ENCODE data around the gene PCGF1.
A peak's percentile ranks its signal among the peaks of the same experiment; 100 is the strongest.
"Not testable (repeated sequence)": the region's sequence is repeated elsewhere in the genome, so short reads cannot be mapped to it uniquely, and the experiment has no call there.

PCGF1 gene

DNA sequence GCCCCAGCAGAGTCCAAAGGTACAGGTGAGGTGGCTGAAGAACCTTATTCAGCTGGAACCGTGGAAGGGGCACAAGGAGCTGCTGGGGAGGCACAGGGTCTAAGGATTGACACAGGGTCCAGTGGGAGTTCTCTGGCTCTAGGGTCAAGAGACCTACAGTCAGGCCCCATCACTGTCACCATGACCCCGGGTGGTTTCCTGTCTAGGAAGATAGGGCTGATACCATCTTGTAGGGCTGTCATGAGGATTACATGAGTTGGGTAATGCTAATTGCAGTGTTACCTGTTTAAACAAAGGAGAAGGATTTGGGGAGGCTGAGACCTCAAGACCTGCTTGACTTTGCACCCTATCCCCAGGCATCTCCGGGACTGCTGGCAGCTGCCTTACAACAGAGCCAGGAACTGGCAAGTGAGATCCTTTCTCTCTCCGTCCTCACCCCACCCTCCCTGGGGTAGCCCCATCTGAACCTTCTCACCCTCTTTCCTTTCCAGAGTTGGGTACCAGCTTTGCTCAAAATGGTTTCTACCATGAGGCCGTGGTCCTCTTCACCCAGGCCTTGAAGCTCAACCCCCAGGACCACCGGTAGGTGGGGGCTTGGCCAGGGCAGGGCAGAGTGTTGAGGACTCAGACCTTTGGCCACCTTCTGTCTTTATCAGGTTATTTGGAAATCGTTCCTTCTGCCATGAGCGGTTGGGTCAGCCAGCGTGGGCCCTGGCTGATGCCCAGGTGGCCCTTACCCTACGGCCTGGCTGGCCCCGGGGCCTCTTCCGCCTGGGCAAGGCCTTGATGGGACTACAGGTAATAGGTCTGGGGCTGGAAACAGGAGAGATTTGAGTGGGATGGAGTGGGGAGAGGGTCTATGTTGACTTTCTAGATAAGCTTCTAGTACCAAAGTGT lies 15.6 kb downstream of the PCGF1 start:
- no peak for FAIRE-seq
- no peak for DNase-seq (ENCODE audit: insufficient read length, low spot score)
- TF ChIP-seq POLR2A (IDR thresholded peaks at IDR 0.05; ENCODE audit: low read depth, low read length): no peak

DNA sequence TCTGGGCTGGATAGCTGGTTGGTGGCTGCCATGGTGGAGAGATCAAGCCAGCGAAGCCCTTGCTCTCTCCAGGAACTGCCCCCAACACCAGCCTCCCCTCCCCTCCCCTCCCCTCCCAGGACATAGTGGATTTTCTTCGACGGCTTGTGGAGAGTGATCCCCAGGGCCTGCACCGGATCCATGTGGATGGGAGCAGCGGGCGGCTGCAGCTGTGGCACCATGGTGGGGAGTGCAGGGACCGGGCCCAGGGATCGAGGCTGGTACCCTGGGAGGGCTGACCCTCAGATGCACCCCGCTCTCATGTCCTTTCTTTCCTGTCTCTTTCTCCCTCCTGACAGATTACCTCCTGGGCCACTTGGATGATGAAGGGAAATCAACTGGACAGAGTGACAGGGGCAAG lies 17.6 kb downstream of the PCGF1 start:
- FAIRE-seq: no peak
- TF ChIP-seq POLR2A (IDR thresholded peaks at IDR 0.05; ENCODE audit: low read depth, low read length): no peak

DNA sequence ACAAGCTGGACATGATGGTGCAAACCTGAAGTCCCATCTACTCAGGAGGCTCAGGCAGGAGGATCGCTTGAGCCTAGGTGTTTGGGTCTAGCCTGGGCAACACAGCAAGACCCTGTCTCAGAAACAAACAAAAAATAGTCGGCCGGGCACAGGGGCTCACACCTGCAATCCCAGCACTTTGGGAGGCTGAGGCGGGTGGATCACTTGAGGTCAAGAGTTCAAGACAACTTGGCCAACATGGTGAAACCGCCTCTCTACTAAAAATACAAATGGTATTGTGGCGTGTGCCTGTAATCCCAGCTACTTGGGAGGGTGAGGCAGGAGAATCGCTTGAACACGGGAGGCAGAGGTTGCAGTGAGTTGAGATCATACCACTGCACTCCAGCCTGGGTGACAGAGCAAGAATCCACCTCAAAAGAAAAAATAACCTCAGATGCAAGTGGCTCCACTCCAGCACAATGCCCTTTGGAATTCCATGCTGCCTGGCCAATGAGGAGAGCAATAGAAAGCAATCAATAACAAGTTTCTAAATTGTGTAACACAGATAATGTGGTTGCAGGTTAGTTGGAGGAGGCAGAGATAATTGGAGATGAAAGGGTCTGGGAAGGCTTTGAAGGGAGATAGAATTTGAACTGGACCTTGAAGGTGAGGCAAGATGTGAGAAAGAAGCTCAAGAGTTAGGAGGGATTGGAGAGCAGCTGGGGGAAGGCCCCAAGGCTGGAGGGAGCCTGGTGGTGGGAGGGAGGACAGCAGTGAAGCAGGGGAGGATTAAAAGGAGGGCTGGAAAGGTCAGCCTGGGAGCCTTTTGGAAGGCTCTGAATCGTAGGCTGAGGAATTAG lies 18.6 kb downstream of the PCGF1 start:
- FAIRE-seq (no peak), DNase-seq (ENCODE audit: insufficient read length, low spot score) (no peak)
- TF ChIP-seq POLR2A (IDR thresholded peaks at IDR 0.05; ENCODE audit: low read depth, low read length): no peak

More for the DNA sequence above, 17.6 kb downstream of the PCGF1 start:
- DNase-seq (ENCODE audit: insufficient read length, low spot score): no peak

DNA sequence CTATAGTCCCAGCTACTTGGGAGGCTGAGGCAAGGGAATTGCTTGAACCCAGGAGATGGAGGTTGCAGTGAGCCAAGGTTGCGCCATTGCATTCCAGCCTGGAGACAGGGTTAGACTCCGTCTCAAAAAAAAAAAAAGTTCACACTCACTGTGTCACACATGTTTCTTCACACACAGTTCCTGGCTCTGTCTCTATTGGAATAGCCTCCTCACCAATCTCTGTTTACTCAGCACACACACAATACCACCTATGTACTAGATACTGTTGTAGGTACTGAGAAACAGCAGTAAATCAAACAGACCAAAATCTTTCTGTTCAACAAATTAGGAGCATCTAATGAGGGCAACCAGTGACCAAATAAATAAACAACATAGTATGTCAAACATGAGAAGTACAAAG lies 21.4 kb downstream of the PCGF1 start:
- TF ChIP-seq POLR2A (IDR thresholded peaks at IDR 0.05; ENCODE audit: low read depth, low read length): no peak

DNA sequence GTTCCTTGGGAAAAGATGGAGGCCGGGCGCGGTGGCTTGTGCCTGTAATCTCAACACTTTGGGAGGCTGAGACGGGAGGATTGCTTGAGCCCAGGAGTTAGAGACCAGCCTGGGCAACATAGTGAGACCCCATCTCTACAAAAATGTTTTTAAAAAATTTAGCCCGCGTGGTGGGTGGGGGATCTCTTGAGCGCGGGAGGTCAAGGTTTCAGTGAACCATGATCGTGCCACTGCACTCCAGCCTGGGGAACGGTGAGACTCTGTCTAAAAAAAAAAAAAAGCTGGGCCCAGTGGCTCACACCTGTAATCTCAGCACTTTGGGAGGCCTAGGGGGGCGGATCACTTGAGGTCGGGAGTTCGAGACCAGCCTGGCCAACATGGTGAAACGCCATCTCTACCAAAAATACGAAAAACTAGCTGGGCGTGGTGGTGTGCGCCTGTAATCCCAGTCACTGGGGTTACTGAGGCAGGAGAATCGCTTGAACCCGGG lies 23.8 kb downstream of the PCGF1 start:
- not testable (repeated sequence) for DNase-seq (ENCODE audit: insufficient read length, low spot score); FAIRE-seq

More for the DNA sequence above, 21.4 kb downstream of the PCGF1 start:
- DNase-seq (ENCODE audit: insufficient read length, low spot score) (no peak), FAIRE-seq (no peak)

DNA sequence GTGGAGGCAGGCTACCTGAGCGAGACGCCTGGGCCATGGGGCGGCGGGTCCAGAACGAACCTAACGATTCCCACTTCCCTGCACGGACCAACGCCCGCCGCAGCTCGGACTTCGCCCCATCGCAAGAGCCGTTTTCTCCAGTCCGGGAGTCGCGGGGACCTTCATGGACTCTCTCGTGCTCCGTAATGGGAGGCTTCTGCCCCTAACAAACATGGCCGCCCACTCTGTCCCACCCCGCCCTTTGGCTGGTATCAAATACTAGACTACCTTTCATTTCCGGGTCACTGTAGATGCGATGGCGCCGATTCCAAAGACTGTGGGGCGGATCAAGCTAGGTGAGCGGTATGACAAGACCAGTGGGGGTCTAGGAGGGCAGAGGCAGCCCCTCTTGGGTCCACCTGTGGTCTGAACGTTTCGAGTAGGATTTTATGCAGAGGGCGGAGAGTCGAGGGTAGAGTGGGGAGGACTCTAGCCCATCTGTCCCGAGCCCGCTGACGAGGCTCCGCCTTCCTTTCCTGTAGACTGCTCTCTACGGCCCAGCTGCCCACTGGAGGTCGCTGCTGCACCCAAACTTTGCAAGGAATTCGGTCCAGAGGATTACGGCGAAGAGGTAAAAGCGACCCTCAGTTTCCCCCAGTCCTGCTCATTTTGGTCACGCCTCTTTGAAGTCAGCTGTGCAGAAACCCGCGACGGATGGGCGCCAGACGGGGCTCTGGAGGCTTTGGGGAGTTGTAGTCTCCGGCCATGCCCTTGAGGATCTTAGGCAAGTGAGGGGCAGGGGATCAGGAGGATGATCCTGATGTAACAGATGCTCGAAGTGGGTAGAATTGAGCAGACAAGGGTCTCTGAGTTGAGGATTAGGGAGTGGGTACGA lies 24.5 kb downstream of the PCGF1 start, which contains the start of the genes CCDC142 and TTC31:
CCDC142 (minus strand) TSS at position 198 of the 874 bp plus-strand sequence; CDS start at position 37, 161 bp downstream.
TTC31 (plus strand) TSS at position 281 of the 874 bp plus-strand sequence; CDS start at position 296, 15 bp downstream.
- peak; percentile 30; the same call in 1 of the 2 replicates for TF ChIP-seq POLR2A (IDR thresholded peaks at IDR 0.05; ENCODE audit: low read depth, low read length)
- FAIRE-seq (no peak), DNase-seq (ENCODE audit: insufficient read length, low spot score) (peak; percentile 91)

DNA sequence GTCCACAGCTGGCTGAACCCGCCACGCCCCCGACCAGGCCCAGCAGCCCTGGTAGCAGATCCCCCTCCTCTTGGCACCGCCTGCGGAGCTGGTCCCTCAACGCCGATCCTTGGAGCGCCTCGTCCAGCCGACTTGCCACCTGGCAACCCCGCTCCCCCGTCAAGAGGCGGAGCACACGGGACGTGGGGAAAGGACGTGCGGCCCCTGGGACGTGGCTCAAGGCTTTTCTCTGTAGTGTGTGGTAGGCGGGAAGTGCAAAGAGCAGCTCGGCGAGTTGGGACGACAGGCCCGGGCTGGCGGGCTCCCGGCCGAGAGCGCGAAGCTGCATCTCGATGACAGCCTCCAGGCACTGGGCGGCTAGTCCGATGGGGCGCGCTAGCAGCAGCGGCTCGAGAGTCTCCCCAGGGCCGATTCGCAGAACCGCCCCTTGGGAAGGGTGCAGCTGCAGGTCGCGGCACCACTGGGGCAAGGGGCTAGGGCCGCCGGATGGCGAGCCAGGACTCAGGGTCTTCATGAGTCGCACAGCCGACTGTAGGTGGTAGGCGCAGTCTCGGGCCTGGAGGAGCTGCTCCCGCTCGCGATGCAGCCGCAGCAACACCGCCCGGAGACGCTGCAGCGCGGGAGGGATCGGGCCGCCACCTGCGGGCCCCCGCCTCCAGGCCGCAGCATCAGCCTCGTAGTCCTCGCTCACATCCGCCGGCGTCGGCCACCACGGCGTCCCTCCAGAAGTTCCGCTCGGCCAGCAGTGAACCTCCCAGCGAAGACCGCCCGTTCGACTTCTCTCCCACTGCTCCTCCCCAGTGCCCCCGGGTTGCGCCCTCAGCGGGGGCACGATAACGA lies 25.3 kb downstream of the PCGF1 start:
- TF ChIP-seq POLR2A (IDR thresholded peaks at IDR 0.05; ENCODE audit: low read depth, low read length): no peak
- DNase-seq (ENCODE audit: insufficient read length, low spot score): no peak
- no peak for FAIRE-seq

DNA sequence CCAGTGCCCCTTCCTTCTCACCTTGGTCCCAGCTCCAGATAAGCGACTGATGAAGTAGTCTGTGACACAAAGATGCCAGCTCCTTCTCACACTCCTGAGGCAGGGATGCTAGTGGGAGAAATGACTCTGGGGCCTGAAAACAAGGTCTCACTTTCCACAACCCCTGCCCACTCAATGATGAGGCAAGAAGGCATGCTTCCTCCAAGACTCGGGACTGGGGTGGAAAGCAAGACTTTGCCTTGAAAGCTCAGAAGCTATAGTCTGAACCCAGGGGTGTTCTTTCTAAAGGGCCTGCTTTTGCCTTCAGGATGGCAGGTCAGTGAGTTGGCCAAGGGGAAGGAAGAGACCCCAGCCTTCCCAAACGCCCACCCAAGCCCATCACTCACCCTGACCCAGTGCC lies 26.1 kb downstream of the PCGF1 start:
- TF ChIP-seq POLR2A (IDR thresholded peaks at IDR 0.05; ENCODE audit: low read depth, low read length): no peak
- DNase-seq (ENCODE audit: insufficient read length, low spot score): no peak
- FAIRE-seq: no peak

DNA sequence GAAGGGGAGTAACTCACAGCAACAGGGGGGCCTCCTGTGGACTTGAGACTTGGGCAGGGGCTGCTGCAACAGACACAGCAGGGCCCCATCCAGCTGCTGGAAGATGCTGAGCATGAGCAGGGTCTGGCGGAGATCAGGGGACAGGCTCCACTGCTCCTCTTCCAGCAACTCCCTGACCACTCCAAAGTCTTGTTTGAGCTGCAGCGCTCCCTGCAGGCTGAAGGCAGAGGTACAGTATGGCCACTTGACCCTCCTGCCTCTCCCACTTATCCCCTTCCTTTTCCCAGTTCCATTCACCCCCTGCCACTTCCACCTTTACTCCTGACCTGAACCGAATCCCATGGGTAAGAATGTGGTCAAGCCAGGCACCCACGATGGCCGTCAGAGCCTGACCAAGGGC lies 32.6 kb downstream of the PCGF1 start:
- FAIRE-seq (no peak), DNase-seq (ENCODE audit: insufficient read length, low spot score) (no peak)
- TF ChIP-seq POLR2A (IDR thresholded peaks at IDR 0.05; ENCODE audit: low read depth, low read length): no peak

DNA sequence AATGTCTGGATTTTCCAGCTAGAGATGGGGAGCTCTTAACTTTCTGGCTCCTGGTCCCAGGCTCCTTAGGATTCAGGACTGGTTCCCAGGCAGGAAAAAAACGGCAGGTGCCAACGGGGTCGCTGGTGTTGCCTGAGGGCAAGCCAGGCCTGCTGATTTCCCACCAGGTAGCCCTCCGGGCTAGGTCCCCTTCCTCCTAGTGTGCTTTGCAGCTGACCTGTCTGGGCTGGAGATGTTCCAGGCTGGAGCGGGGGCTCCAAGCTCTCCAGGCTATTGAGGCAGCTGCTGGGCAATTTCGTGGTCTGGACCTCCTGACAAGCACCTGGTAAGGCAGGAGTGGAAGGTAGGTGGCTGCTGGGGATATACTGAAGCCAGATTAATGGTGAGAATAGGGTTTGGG lies 33.0 kb downstream of the PCGF1 start:
- DNase-seq (ENCODE audit: insufficient read length, low spot score) (no peak), FAIRE-seq (no peak)
- TF ChIP-seq POLR2A (IDR thresholded peaks at IDR 0.05; ENCODE audit: low read depth, low read length): no peak

DNA sequence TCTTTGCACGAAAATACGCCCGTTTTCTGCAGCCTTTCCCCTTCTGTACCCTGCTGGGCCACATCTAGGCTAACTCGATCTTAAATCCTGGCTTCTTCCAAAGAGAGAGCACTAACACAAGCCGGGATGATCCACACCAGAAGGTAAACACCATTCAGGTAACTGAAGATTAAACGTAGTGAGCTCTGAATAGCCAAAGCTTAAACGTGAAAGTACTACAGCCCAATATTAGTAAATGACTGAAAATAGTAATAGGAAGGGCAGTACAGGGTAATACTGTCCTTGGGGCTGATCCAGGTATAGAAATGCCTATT lies 34.6 kb downstream of the PCGF1 start:
- DNase-seq (ENCODE audit: insufficient read length, low spot score): no peak
- no peak for FAIRE-seq
- no peak for TF ChIP-seq POLR2A (IDR thresholded peaks at IDR 0.05; ENCODE audit: low read depth, low read length)

DNA sequence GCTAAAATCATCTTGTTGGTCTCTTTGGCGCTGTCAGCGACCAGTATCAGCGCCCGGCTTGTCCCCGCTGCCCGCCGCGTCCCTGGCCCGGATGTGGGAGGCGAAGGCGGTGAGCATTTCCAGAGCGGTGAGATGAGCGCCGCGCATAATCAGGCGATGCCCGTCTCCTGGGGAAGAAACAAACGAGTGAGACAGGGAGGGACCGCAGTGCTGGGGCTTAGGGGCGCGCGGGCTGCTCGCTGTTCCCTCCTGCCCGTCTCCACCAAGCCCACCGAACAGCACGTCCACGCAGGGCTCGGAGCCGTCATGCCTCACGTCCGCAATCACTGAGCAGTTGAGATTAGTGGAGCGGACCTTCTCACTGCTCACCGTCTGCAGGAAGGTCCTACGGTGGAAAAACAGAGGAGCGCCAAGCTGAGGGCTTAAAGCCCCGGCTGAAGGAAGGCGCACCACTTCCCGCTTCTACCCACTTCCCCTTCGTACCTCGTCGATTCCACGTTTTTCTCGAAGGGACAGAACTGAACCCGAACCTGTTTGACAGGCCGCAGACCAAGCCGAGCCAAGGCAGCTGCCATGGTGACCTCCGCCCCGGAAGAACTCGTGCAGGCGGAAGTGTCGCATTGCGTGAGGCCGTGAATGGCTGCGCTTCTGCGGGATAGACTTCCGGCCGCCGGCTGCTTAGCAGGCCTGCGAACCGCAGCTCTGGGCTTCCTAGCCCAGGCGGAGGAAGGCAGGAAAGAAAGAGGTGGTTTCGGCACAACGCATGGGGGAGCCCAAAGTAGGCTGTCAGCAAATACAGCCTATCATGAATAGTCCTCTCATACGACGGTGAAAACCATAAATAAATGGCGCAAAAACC lies 35.2 kb downstream of the PCGF1 start, which contains the start of gene MRPL53:
MRPL53 (minus strand) TSS at position 595 of the 859 bp plus-strand sequence; CDS start at position 575, 20 bp downstream.
- FAIRE-seq (peak; percentile 15), DNase-seq (ENCODE audit: insufficient read length, low spot score) (peak; percentile 70)
- TF ChIP-seq POLR2A (IDR thresholded peaks at IDR 0.05; ENCODE audit: low read depth, low read length): peak; percentile 78

All from H54 (cell line).